ENCODE data around the gene MRPL37.

DNA sequence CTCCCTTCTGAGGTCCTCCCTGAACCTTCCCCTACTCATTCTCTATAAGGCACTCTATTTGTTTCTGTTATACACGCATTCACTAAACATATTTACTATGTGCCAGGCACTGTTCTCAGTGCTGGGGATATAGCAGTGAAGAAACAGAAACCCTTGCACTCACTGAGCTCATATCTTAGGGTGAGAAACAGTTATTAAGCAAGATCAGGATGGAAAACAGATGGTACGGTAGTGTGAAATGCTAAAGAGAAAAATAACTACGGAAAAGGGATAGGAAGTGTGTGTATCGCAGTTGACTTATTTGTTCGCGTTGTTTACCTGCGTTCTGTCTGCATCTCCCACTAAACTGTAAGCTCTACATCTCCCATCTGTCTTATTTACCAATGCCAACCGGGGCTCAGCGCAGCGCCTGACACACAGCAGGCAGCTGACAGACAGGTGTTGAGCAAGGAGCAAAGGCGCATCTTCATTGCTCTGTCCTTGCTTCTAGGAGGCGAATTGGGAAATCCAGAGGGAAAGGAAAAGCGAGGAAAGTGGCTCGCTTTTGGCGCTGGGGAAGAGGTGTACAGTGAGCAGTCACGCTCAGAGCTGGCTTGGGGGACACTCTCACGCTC lies 709 bp upstream of the MRPL37 start:
- TF ChIP-seq, protein P1, sequence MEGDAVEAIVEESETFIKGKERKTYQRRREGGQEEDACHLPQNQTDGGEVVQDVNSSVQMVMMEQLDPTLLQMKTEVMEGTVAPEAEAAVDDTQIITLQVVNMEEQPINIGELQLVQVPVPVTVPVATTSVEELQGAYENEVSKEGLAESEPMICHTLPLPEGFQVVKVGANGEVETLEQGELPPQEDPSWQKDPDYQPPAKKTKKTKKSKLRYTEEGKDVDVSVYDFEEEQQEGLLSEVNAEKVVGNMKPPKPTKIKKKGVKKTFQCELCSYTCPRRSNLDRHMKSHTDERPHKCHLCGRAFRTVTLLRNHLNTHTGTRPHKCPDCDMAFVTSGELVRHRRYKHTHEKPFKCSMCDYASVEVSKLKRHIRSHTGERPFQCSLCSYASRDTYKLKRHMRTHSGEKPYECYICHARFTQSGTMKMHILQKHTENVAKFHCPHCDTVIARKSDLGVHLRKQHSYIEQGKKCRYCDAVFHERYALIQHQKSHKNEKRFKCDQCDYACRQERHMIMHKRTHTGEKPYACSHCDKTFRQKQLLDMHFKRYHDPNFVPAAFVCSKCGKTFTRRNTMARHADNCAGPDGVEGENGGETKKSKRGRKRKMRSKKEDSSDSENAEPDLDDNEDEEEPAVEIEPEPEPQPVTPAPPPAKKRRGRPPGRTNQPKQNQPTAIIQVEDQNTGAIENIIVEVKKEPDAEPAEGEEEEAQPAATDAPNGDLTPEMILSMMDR (IDR thresholded peaks at IDR 0.05), result no peak
- no peak for TF ChIP-seq HOXA7 (CRISPR knock-in tag; IDR thresholded peaks at IDR 0.05)
- no peak for TF ChIP-seq POLR2A (IDR thresholded peaks at IDR 0.05; ENCODE audit: low read length)
- no peak for TF ChIP-seq RAD21 (conservative IDR thresholded peaks at IDR 0.05 in 1 of 2, IDR thresholded peaks at IDR 0.05 in 1 of 2)
- TF ChIP-seq, protein P2, sequence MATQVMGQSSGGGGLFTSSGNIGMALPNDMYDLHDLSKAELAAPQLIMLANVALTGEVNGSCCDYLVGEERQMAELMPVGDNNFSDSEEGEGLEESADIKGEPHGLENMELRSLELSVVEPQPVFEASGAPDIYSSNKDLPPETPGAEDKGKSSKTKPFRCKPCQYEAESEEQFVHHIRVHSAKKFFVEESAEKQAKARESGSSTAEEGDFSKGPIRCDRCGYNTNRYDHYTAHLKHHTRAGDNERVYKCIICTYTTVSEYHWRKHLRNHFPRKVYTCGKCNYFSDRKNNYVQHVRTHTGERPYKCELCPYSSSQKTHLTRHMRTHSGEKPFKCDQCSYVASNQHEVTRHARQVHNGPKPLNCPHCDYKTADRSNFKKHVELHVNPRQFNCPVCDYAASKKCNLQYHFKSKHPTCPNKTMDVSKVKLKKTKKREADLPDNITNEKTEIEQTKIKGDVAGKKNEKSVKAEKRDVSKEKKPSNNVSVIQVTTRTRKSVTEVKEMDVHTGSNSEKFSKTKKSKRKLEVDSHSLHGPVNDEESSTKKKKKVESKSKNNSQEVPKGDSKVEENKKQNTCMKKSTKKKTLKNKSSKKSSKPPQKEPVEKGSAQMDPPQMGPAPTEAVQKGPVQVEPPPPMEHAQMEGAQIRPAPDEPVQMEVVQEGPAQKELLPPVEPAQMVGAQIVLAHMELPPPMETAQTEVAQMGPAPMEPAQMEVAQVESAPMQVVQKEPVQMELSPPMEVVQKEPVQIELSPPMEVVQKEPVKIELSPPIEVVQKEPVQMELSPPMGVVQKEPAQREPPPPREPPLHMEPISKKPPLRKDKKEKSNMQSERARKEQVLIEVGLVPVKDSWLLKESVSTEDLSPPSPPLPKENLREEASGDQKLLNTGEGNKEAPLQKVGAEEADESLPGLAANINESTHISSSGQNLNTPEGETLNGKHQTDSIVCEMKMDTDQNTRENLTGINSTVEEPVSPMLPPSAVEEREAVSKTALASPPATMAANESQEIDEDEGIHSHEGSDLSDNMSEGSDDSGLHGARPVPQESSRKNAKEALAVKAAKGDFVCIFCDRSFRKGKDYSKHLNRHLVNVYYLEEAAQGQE (IDR thresholded peaks at IDR 0.05), result no peak
- no peak for TF ChIP-seq EHMT2 (IDR thresholded peaks at IDR 0.05; ENCODE audit: low read depth)
- TF ChIP-seq EP300 (IDR thresholded peaks at IDR 0.05), result no peak
- no peak for TF ChIP-seq FOSL2 (IDR thresholded peaks at IDR 0.05)
- TF ChIP-seq FOSL2 (CRISPR knock-in tag; IDR thresholded peaks at IDR 0.05), result no peak
